Placental epithelial cell (primary cell): Measurements from ENCODE around the gene PCDH15. TPM values are rescaled to one million over a fixed set of nuclear protein-coding genes. Genes with fewer than 3 reads are reported as not detected.

ENCODE experiments used
- small RNA-seq: library from RNA; depleted of rRNA; stranded (forward); fragments of <200 nt; gene quantifications from one replicate; pipeline ENCODE3, GENCODE V24; 2012
- total RNA-seq: library from RNA; depleted of rRNA; stranded (reverse); fragments of >200 nt; gene quantifications from 2 replicates; pipeline ENCODE4 v1.2.3, GENCODE V29; 2012

The PCDH15 gene
- total RNA-seq = not detected in 2 replicates

DNA sequence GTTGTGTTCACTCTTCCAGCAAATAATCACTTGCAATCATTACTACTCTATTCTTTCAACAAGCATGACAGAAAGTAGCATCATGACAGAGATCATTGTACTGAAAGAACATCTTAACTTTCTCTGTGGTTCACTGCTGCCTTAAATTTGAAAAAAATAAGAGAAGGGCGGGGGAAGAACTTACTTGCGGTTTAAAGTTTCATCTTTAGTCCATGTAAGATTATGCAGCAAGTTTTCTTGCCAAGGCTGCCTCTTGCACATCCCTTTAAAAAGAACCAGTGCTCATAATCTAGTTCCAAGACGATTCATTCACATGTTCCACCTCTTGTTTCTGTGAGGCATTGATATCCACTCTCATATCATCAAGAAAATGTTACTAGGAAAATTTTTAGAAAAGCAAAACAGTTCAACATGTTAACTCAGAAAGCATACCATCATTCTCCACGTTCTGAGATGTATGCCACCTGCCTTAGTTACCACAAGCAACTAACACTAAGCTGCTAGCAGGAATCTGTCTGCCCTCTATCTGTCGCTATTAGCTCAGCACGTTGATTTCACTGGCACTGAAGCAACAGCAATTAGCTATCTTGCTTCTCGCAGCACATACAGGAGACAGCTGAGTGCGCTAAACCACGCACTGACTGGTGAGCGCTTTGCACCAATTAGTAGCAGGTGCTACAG is at the start of gene PCDH15:
Gene PCDH15 (minus strand): TSS at position 491 of the 681 bp plus-strand sequence. CDS start 136,969 bp downstream, outside the sequence.

Small RNAs within 50 kb of the gene (small RNA-seq; reads per million reads assigned to genes)
- gene AL365496.1 (not detected), gene MIR548F1 (not detected), gene RNU6-687P (not detected)
